ENCODE data around the gene KCMF1. TPM values are rescaled to one million over a fixed set of nuclear protein-coding genes. Genes with fewer than 3 reads are reported as not detected.

KCMF1 gene
- total RNA-seq, 1 donor = 64.5 TPM

DNA sequence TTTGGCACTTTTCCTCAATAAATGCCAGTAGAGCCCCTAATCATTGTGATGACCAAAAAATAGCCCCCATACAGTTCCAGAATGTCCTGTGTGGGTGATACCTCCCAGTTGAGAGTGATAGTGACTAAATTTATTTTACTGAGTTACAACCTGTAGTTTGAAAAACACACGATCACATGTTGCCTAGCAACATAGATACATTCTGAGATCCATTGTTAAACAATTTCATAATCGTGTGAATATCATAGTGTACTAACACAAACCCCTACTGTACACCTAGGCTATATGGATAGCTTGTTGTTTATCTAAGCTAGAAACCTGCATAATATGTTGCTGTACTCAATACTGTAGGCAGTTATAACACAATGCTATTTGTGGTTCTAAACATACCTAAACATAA lies 30.6 kb downstream of the KCMF1 start:
- TF ChIP-seq, protein P1, sequence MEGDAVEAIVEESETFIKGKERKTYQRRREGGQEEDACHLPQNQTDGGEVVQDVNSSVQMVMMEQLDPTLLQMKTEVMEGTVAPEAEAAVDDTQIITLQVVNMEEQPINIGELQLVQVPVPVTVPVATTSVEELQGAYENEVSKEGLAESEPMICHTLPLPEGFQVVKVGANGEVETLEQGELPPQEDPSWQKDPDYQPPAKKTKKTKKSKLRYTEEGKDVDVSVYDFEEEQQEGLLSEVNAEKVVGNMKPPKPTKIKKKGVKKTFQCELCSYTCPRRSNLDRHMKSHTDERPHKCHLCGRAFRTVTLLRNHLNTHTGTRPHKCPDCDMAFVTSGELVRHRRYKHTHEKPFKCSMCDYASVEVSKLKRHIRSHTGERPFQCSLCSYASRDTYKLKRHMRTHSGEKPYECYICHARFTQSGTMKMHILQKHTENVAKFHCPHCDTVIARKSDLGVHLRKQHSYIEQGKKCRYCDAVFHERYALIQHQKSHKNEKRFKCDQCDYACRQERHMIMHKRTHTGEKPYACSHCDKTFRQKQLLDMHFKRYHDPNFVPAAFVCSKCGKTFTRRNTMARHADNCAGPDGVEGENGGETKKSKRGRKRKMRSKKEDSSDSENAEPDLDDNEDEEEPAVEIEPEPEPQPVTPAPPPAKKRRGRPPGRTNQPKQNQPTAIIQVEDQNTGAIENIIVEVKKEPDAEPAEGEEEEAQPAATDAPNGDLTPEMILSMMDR (IDR thresholded peaks at IDR 0.05; ENCODE audit: insufficient read depth, low read length) = no peak
- H3K4me3 ChIP-seq (ENCODE audit: low read depth, low read length) = no peak overlapping the region
- no peak for DNase-seq (ENCODE audit: low read depth)

DNA sequence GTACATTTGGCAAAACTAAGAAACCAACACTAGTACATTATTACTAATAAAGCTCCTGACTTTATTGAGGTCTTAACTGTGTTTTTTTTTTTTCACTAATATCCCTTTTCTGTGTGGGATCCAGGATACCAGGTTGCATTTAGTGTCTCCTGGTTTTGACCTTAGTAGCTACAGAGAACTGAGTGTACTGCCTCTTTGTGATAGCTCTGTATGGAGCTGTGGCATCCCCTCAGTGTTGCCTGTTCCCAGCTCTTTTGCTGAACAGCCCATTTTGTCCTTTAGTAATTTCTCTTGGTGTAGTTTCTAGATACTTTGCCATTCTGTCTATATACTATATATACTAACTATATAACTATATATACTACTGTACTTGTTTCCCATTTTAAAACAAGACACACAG lies 31.6 kb downstream of the KCMF1 start:
- H3K4me3 ChIP-seq (ENCODE audit: low read depth, low read length) = no peak overlapping the region
- TF ChIP-seq, protein P1 (IDR thresholded peaks at IDR 0.05; ENCODE audit: insufficient read depth, low read length) = no peak
- DNase-seq (ENCODE audit: low read depth) = no peak

DNA sequence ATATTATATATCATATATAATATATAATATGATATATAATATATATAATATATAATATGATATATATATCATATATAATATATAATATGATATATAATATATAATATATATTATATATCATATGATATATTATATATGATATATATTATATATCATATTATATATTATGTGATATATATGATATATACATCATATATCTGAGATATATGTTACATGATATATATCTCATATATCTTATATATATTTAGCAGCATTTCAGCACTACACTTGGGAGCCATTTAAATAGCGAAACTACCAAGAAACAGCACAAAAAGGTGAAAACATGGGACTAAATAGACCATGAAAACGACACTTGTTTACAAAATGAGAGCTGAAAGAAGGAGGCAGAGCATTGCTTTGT lies 37.3 kb downstream of the KCMF1 start:
- H3K4me3 ChIP-seq (ENCODE audit: low read depth, low read length) = no peak overlapping the region
- TF ChIP-seq, protein P1 (IDR thresholded peaks at IDR 0.05; ENCODE audit: insufficient read depth, low read length) = no peak
- no peak for DNase-seq (ENCODE audit: low read depth)

DNA sequence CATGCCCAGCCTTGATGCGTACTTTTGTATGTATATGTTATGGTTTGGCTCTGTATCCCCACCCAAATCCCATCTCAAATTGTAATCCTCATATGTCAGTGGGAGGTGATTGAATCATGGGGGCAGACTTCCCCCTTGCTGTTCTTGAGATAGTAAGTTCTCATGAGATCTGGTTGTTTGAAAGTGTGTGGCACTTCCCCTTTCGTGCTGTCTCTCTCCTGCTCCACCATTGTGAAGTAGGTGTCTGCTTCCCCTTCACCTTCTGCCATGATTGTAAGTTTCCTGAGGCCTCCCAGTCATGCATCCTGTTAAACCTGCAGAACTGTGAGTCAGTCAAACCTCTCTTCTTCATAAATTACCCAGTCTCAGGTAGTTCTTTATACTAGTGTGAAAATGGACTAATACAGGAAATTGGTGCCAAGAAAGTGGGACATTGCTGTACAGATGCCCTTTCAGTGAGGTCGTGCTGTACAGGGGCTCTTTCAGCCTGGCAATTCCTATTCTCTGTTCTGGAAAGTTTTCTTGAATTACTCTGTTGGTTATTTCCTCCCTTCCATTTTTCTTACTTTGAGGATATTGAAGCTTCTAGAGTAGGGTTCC lies 38.2 kb downstream of the KCMF1 start:
- no peak for DNase-seq (ENCODE audit: low read depth)
- no peak overlapping the region for H3K4me3 ChIP-seq (ENCODE audit: low read depth, low read length)
- TF ChIP-seq, protein P1 (IDR thresholded peaks at IDR 0.05; ENCODE audit: insufficient read depth, low read length) = no peak

DNA sequence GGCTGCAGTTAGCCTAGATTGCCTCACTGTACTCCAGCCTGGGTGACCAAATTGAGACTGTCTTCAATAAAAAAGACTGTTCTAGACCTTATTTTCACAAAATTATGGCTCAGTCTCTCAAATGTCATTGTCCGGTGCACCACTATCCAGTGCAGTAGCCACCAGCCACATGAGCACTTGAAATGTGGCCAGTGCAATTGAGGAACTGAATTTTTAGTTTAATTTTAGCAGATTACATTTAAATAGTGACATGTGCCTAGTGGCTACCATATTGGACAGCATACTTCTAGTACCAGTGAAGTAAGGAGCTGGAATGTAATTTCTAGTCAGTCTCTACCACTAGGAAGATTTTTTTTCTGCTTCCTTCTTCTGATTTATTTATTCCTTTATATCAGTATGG lies 39.4 kb downstream of the KCMF1 start:
- TF ChIP-seq, protein P1 (IDR thresholded peaks at IDR 0.05; ENCODE audit: insufficient read depth, low read length) = no peak
- DNase-seq (ENCODE audit: low read depth) = no peak
- no peak overlapping the region for H3K4me3 ChIP-seq (ENCODE audit: low read depth, low read length)

DNA sequence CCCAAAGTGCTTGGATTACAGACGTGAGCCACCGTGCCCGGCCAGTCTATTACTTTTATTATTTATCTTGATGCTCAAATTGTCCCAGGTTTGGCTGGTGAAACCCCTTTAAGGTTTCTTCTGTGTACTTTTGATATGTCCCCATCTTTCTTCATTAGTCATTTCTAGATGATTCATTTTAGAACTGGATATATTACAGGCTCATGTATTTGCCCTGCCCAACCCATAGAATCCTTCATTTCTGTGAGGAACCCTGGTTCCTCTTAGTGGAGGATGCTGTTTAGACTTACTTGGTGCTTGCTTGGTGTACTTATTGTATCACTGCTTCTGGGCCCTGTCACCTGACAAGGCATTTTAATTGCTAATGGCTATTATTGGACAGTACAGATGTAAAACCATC lies 40.1 kb downstream of the KCMF1 start:
- TF ChIP-seq, protein P1 (IDR thresholded peaks at IDR 0.05; ENCODE audit: insufficient read depth, low read length) = no peak

DNA sequence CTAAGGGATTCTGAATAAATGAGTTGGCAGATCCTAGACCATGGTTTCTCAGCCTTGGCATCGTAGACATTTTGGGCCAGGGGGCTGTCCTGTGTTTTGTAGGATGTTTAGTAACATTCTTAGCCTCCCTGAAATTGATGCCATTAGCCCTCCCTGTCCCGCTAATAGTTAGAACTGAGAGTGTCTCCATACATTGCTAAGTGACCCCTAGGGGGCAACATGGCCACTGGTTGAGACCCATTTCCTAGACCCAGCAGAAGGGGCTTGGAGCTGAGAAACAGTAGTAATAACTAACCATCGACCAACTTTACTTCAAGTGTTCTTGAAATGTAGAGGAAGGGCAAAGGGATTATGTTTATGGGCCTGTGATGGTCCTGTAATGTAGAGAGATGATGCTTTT lies 40.8 kb downstream of the KCMF1 start:
- no peak overlapping the region for H3K4me3 ChIP-seq (ENCODE audit: low read depth, low read length)
- DNase-seq (ENCODE audit: low read depth) = no peak
- TF ChIP-seq, protein P1 (IDR thresholded peaks at IDR 0.05; ENCODE audit: insufficient read depth, low read length) = no peak

More for the DNA sequence above, 40.1 kb downstream of the KCMF1 start:
- no peak for DNase-seq (ENCODE audit: low read depth)
- H3K4me3 ChIP-seq (ENCODE audit: low read depth, low read length) = no peak overlapping the region
